ENCODE measurements around the gene SHLD2.
"Not testable (repeated sequence)": the region's sequence is repeated elsewhere in the genome, so short reads cannot be mapped to it uniquely, and the experiment has no call there.

SHLD2 gene

DNA sequence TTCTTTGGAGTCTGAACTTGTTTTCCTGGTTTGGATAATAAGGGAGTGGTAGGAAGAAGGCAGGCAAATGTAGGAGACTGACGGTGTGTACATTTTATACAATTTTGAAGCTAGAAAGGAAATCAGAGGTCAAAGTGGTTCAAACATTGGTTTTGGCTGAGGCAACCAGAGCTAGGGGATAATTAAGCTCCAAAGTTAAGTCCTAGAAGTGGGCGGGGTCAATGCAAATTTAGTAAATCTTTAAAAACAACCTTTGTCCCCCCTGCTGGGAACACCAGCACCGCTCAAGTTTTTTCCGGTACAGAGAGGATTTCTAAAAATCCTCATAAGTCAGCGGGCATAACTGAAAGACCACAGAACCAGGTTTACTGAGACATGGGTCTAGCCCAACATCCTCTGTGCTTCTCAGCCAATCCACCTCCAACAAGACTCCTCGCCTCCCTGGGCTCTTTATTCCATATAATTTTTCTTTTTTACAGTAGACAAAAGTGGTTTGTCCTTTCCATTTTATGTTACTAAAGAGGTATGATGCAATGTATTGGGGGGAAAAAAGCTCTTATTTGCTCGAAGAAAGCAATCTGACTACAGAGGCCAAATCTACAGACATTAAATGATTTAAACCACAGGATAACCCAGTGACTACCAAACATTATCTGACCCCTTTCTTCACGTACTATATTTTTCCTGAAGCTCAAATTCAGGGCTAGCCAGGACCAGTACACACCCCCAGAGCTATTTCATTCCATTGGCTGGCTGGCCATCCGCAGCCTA lies 2.0 kb upstream of the SHLD2 start:
- Histone ChIP-seq H3K36me3 (replicated peaks) (no peaks in the 10 kb centered on the region), H3K27ac (peak overlapping the region; percentile 79), H3K4me3 (ENCODE audit: low read depth, low read length) (peak overlapping the region; percentile 78), H3K27me3 (replicated peaks) (no peaks in the 10 kb centered on the region)
- peak; percentile 14 for DNase-seq
- TF ChIP-seq, protein P1, sequence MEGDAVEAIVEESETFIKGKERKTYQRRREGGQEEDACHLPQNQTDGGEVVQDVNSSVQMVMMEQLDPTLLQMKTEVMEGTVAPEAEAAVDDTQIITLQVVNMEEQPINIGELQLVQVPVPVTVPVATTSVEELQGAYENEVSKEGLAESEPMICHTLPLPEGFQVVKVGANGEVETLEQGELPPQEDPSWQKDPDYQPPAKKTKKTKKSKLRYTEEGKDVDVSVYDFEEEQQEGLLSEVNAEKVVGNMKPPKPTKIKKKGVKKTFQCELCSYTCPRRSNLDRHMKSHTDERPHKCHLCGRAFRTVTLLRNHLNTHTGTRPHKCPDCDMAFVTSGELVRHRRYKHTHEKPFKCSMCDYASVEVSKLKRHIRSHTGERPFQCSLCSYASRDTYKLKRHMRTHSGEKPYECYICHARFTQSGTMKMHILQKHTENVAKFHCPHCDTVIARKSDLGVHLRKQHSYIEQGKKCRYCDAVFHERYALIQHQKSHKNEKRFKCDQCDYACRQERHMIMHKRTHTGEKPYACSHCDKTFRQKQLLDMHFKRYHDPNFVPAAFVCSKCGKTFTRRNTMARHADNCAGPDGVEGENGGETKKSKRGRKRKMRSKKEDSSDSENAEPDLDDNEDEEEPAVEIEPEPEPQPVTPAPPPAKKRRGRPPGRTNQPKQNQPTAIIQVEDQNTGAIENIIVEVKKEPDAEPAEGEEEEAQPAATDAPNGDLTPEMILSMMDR (IDR thresholded peaks at IDR 0.05; ENCODE audit: low read depth, low read length, missing control alignments): no peak
- in situ Hi-C loops (cut with HindIII; ENCODE audit: low pct_ligation_motif_present, low sequenced_read_pairs): no loop called here

DNA sequence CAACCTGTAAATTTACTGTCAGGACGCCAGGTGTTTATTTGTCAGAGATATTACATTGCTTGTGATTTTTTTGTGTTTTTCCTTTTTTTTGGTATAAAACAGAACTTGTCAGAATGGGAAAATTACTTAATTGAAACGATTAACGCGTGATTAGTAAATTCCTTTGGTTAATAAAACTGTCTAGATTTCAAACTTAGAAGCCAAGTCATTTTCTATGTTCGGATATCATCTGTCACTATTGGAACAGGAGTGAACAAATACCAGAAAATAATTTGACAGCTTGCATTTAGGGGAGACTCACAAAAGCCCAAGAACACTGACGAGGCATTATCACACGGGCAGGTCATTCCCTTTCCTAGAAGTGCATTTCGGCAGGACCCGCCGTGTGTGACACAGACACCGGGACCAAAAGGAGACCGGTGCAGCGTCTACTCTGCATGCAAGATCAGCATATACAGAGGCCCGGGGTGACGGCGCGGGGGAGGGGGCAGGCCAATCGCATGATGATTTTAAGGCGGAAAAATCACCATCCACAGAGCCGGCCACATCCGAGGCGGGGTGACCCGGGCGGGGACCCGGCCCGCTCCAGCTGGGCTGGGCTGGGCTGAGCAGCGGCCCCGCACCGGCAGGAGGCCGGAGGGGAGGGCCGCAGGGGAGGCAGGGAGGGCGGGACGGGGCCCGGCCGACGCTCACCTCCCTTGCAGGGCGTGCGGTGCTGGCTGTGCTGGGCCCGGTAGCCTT lies 1.2 kb upstream of the SHLD2 start:
- TF ChIP-seq, protein P1 (IDR thresholded peaks at IDR 0.05; ENCODE audit: low read depth, low read length, missing control alignments): no peak
- Histone ChIP-seq H3K27me3 (replicated peaks) (no peaks in the 10 kb centered on the region), H3K27ac (peak overlapping the region; percentile 79), H3K36me3 (replicated peaks) (no peaks in the 10 kb centered on the region), H3K4me3 (ENCODE audit: low read depth, low read length) (peak overlapping the region; percentile 78)
- peak; percentile 39 for DNase-seq
- in situ Hi-C loops (cut with HindIII; ENCODE audit: low pct_ligation_motif_present, low sequenced_read_pairs): no loop called here

DNA sequence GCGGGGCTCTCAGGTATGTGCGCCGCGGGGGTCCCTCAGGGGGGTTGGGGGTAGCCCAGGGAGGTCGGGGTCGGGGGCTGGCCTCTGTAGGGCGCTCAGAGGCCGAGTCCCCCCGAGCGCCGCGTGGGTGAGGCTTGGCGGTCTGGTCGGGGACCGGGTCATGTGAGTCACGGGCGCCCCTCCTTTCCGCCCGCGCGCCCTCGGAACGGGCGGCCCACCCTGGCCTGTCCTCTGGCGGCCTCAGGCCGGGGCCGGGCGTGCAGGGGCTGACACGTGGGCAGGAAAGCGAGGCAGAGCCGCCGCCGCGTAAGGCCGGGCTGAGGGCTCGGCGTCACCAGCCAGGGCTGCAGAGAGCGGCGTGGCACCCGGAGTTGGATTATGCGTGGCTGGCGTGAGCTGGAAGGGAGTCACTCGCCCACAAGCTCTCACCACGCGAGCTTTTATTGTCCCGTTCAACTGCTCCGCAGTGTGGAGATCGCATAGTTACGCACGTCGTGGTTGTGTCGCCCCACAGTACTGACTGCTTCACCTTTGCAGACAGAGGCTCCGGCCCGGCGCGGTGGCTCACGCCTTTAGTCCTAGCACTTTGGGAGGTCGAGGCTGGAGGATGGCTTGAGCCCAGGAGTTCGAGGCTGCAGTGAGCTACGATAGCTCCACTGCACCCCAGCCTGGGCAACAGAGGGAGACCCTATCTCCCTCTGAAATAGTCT lies 385 bp downstream of the SHLD2 start:
- H3K36me3 ChIP-seq (replicated peaks): no peaks in the 10 kb centered on the region
- peak overlapping the region; percentile 94 for H3K27ac ChIP-seq
- TF ChIP-seq, protein P1 (IDR thresholded peaks at IDR 0.05; ENCODE audit: low read depth, low read length, missing control alignments): no peak
- peak overlapping the region; percentile 66 for H3K4me3 ChIP-seq (ENCODE audit: low read depth, low read length)
- H3K27me3 ChIP-seq (replicated peaks): no peaks in the 10 kb centered on the region
- DNase-seq: peak; percentile 79
- in situ Hi-C loops (cut with HindIII; ENCODE audit: low pct_ligation_motif_present, low sequenced_read_pairs): no loop called here

DNA sequence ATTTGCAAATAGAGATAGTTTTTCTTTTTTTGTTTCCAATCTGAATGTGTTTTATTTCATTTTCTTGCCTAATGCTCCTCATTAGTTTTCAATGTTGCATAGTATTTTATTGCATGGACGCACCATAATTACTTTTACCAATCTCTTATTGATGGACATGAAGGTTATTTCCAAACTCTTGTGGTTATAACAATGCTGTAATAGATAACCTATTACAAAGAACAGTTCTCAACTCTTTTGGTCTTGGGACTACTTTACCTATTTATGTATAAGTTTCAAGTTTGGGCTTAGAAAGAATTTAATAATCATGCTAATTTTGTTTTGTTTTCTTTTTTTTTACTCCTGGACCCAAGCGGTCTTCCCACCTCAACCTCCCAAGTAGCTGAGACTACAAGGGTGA lies 7.0 kb downstream of the SHLD2 start:
- in situ Hi-C loops (cut with HindIII; ENCODE audit: low pct_ligation_motif_present, low sequenced_read_pairs): no loop called here
- no peak for DNase-seq
- Histone ChIP-seq H3K4me3 (ENCODE audit: low read depth, low read length) (no peak overlapping the region), H3K27me3 (replicated peaks) (no peaks in the 10 kb centered on the region), H3K27ac (no peak overlapping the region), H3K36me3 (replicated peaks) (peaks cover 14% of the 10 kb centered on the region)
- TF ChIP-seq, protein P1 (IDR thresholded peaks at IDR 0.05; ENCODE audit: low read depth, low read length, missing control alignments): no peak

DNA sequence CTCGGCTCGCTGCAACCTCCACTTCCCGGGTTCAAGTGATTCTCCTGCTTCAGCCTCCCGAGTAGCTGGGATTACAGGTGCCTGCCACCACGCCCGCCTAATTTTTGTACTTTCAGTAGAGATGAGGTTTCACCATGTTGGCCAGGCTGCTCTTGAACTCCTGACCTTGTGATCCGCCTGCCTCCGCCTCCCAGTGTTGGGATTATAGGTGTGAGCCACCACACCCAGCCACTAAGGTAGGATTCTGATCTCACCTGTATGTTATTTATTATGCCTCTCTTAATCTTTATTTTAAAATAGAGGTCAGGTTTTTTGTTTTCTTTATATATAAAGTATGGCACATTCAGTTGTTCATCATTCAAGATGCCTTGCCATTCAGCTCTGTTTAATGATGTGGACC lies 9.7 kb downstream of the SHLD2 start:
- peaks cover 23% of the 10 kb centered on the region for H3K36me3 ChIP-seq (replicated peaks)
- H3K27me3 ChIP-seq (replicated peaks); in situ Hi-C loops (cut with HindIII; ENCODE audit: low pct_ligation_motif_present, low sequenced_read_pairs); H3K4me3 ChIP-seq (ENCODE audit: low read depth, low read length); H3K27ac ChIP-seq; DNase-seq: not testable (repeated sequence)
